Liver (tissue), 3 donors: ENCODE measurements around the gene SLC17A9.

Experiments used
- ATF3 ChIP-seq: IDR thresholded peaks from 2 replicates; pipeline ENCODE4 v1.6.1; 2016; ENCODE audit warnings: antibody characterized with exemption
- CTCF ChIP-seq: fragments of 150-350 bp; IDR thresholded peaks from 2 replicates; pipeline ENCODE4 v1.5.1; 2017; ENCODE audit warnings: improper control_type of control experiment, low read depth, low read length; ENCODE audit not compliant: missing input control
- RAD21 ChIP-seq, 2 donors: IDR thresholded peaks; 2 replicates each; pipeline ENCODE4 v1.6.1; 2016; ENCODE audit warnings: antibody characterized with exemption in 2 of 2, mild to moderate bottlenecking in 2 of 2
- SP1 ChIP-seq: IDR thresholded peaks from 2 replicates; pipeline ENCODE4 v1.6.1; 2018; ENCODE audit warnings: antibody characterized with exemption, mild to moderate bottlenecking
- TAF1 ChIP-seq: conservative IDR thresholded peaks from 2 replicates; pipeline ENCODE4 v1.6.1; 2016; ENCODE audit warnings: antibody characterized with exemption, mild to moderate bottlenecking
- YY1 ChIP-seq: IDR thresholded peaks from 2 replicates; pipeline ENCODE4 v1.6.1; 2016; ENCODE audit warnings: antibody characterized with exemption, mild to moderate bottlenecking
- donor health status: healthy.
- donor health status: healthy.

GRCh38 chr20:62989201-62989601 lies 36.7 kb downstream of the SLC17A9 start:
- TF ChIP-seq YY1: no peak
- TF ChIP-seq CTCF: no peak
- TF ChIP-seq ATF3: no peak
- no peak for TF ChIP-seq SP1
- no peak for TF ChIP-seq RAD21 (IDR thresholded peaks at IDR 0.05)
- TF ChIP-seq TAF1: no peak
